HG03064 (cell line): ENCODE results near the gene LIMS2.

Experiments
- ATAC-seq: cut with Tn5 transposase; IDR thresholded peaks from one replicate; pipeline ENCODE4 v1.9.1; 2021; ENCODE audit warnings: low read depth; ENCODE audit not compliant: unreplicated experiment

LIMS2 gene

GRCh38 chr2:127647242-127648190, 27.8 kb downstream of the LIMS2 start:
- no peak for ATAC-seq

GRCh38 chr2:127646487-127647241, 28.7 kb downstream of the LIMS2 start:
- no peak for ATAC-seq

- no peak for ATAC-seq
Measured at GRCh38 chr2:127645395-127646291, 29.7 kb downstream of the LIMS2 start, which contains the start of gene GPR17. TSS of gene GPR17 (plus strand) at chr2:127646153. CDS start at chr2:127650736, 4,583 bp downstream.

- ATAC-seq = no peak
Measured at GRCh38 chr2:127645026-127645394, 30.3 kb downstream of the LIMS2 start.

- ATAC-seq = no peak
Measured at GRCh38 chr2:127644066-127645025, 31.0 kb downstream of the LIMS2 start.

GRCh38 chr2:127643439-127644065, 31.8 kb downstream of the LIMS2 start:
- ATAC-seq = no peak

- no peak for ATAC-seq
Measured at GRCh38 chr2:127642706-127643438, 32.5 kb downstream of the LIMS2 start.

- no peak for ATAC-seq
Measured at GRCh38 chr2:127641846-127642507, 33.4 kb downstream of the LIMS2 start.

- ATAC-seq = no peak
Measured at GRCh38 chr2:127641133-127641532, 34.2 kb downstream of the LIMS2 start.

- ATAC-seq = no peak
Measured at GRCh38 chr2:127640082-127641072, 35.0 kb downstream of the LIMS2 start.

- ATAC-seq = no peak
Measured at GRCh38 chr2:127639111-127639474, 36.2 kb downstream of the LIMS2 start.

GRCh38 chr2:127638361-127639110, 36.8 kb downstream of the LIMS2 start:
- no peak for ATAC-seq

GRCh38 chr2:127637725-127638252, 37.5 kb downstream of the LIMS2 start:
- ATAC-seq = no peak

- ATAC-seq = no peak
Measured at GRCh38 chr2:127637236-127637630, 38.1 kb downstream of the LIMS2 start.
